Measurements from ENCODE around the gene NME9. TPM values are rescaled to one million over a fixed set of nuclear protein-coding genes. Genes with fewer than 3 reads are reported as not detected.

Gene NME9
- total RNA-seq, 2 donors from 2014 or later: 0.40 to 1.3 TPM

- no peak overlapping the region for H3K4me3 Mint-ChIP-seq
- DNase-seq: peak; percentile 20
- H3K9me3 Mint-ChIP-seq: no peaks in the 10 kb centered on the region
- H3K4me1 ChIP-seq (ENCODE audit: control insufficient read depth, insufficient read depth, low read length): no peaks in the 10 kb centered on the region
- no peak overlapping the region for H3K27ac Mint-ChIP-seq
- WGBS, 2 experiments (ENCODE audit: insufficient coverage in 1 of 2, insufficient read length in 1 of 2): 88 to 100% methylated on average over 1 to 3 of the region's 3 CpGs
- no peaks in the 10 kb centered on the region for H3K36me3 ChIP-seq (ENCODE audit: control insufficient read depth, insufficient read depth, low read length)
- no peaks in the 10 kb centered on the region for H3K9me3 ChIP-seq (ENCODE audit: control insufficient read depth, low read length)
- no peaks in the 10 kb centered on the region for H3K27me3 ChIP-seq (ENCODE audit: control insufficient read depth, insufficient read depth, low read length, poor library complexity, severe bottlenecking)
- TF ChIP-seq CTCF (conservative IDR thresholded peaks at IDR 0.05): no peak
- H3K27me3 Mint-ChIP-seq (ENCODE audit: insufficient read depth): no peaks in the 10 kb centered on the region
- H3K4me3 ChIP-seq (ENCODE audit: low read length): no peak overlapping the region
- no peaks in the 10 kb centered on the region for H3K36me3 Mint-ChIP-seq (ENCODE audit: low read depth)
- H3K9ac ChIP-seq (ENCODE audit: extremely low read depth, low read length, poor library complexity, severe bottlenecking): no peak overlapping the region
- no peak overlapping the region for H3K27ac ChIP-seq (ENCODE audit: low read depth, low read length)
- H3K4me1 Mint-ChIP-seq: peaks cover 4% of the 10 kb centered on the region
These were observed 25.4 kb upstream of the NME9 start for GRCh38 chr3:138355071-138355470.

- no peaks in the 10 kb centered on the region for H3K27me3 Mint-ChIP-seq (ENCODE audit: insufficient read depth)
- TF ChIP-seq CTCF (conservative IDR thresholded peaks at IDR 0.05): no peak
- peaks cover 10% of the 10 kb centered on the region for H3K4me1 Mint-ChIP-seq
- Histone ChIP-seq H3K4me3 (ENCODE audit: low read length) (no peak overlapping the region), H3K4me1 (ENCODE audit: control insufficient read depth, insufficient read depth, low read length) (no peaks in the 10 kb centered on the region), H3K27me3 (ENCODE audit: control insufficient read depth, insufficient read depth, low read length, poor library complexity, severe bottlenecking) (no peaks in the 10 kb centered on the region), H3K27ac (ENCODE audit: low read depth, low read length) (no peak overlapping the region), H3K36me3 (ENCODE audit: control insufficient read depth, insufficient read depth, low read length) (no peaks in the 10 kb centered on the region), H3K9ac (ENCODE audit: extremely low read depth, low read length, poor library complexity, severe bottlenecking) (no peak overlapping the region), H3K9me3 (ENCODE audit: control insufficient read depth, low read length) (no peaks in the 10 kb centered on the region)
- no peaks in the 10 kb centered on the region for H3K9me3 Mint-ChIP-seq
- H3K36me3 Mint-ChIP-seq (ENCODE audit: low read depth): no peaks in the 10 kb centered on the region
- H3K27ac Mint-ChIP-seq: no peak overlapping the region
- no peak overlapping the region for H3K4me3 Mint-ChIP-seq
- no peak for DNase-seq
These were observed 24.7 kb upstream of the NME9 start for GRCh38 chr3:138354376-138354775.

GRCh38 chr3:138351916-138352550 lies 22.4 kb upstream of the NME9 start:
- H3K27ac Mint-ChIP-seq: no peak overlapping the region
- no peaks in the 10 kb centered on the region for H3K9me3 Mint-ChIP-seq
- H3K4me3 Mint-ChIP-seq: no peak overlapping the region
- Histone ChIP-seq H3K27me3 (ENCODE audit: control insufficient read depth, insufficient read depth, low read length, poor library complexity, severe bottlenecking) (no peaks in the 10 kb centered on the region), H3K36me3 (ENCODE audit: control insufficient read depth, insufficient read depth, low read length) (no peaks in the 10 kb centered on the region), H3K27ac (ENCODE audit: low read depth, low read length) (no peak overlapping the region), H3K9ac (ENCODE audit: extremely low read depth, low read length, poor library complexity, severe bottlenecking) (no peak overlapping the region), H3K9me3 (ENCODE audit: control insufficient read depth, low read length) (no peaks in the 10 kb centered on the region), H3K4me3 (ENCODE audit: low read length) (no peak overlapping the region), H3K4me1 (ENCODE audit: control insufficient read depth, insufficient read depth, low read length) (no peaks in the 10 kb centered on the region)
- no peak for TF ChIP-seq CTCF (conservative IDR thresholded peaks at IDR 0.05)
- 95 to 100% methylated on average over 5 of the region's 5 CpGs for WGBS, 2 experiments (ENCODE audit: insufficient coverage in 1 of 2, insufficient read length in 1 of 2)
- DNase-seq: no peak
- peaks cover 6% of the 10 kb centered on the region for H3K27me3 Mint-ChIP-seq (ENCODE audit: insufficient read depth)
- peaks cover 13% of the 10 kb centered on the region for H3K4me1 Mint-ChIP-seq
- H3K36me3 Mint-ChIP-seq (ENCODE audit: low read depth): no peaks in the 10 kb centered on the region

Measured in endodermal cell (in vitro differentiated cells).